SU-DHL-6 (cell line): Measurements from ENCODE around the gene CDH13.

ENCODE experiments used
- H2AFZ ChIP-seq: fragments of 200-600 bp; sonication (generic); 2 replicates; pipeline ENCODE4 v1.6.1; 2014; ENCODE audit warnings: low read depth, mild to moderate bottlenecking, moderate library complexity, mixed read lengths, antibody characterized with exemption, low read length; ENCODE audit not compliant: severe bottlenecking
- H3F3A ChIP-seq: fragments of 200-600 bp; shearing (Covaris generic); 2 replicates; pipeline ENCODE4 v1.6.0; 2016; ENCODE audit warnings: antibody characterized with exemption, mild to moderate bottlenecking; ENCODE audit not compliant: insufficient read depth
- H3K27ac ChIP-seq: fragments of 200-600 bp; sonication (generic); 2 replicates; pipeline ENCODE4 v1.5.1; 2016; ENCODE audit warnings: low read depth, mild to moderate bottlenecking, low read length, moderate library complexity, mixed read lengths
- H3K27me3 ChIP-seq: fragments of 200-600 bp; sonication (generic), shearing (Covaris generic); 2 replicates; pipeline ENCODE4 v1.6.0; 2014; ENCODE audit warnings: mild to moderate bottlenecking, low read length
- H3K36me3 ChIP-seq: fragments of 200-600 bp; sonication (generic); 2 replicates; pipeline ENCODE4 v1.6.1; 2014; ENCODE audit warnings: mild to moderate bottlenecking, low read length, mixed read lengths
- H3K4me2 ChIP-seq: fragments of 300-600, 200-600 bp; shearing (Covaris generic), sonication (generic); 2 replicates; pipeline ENCODE4 v1.6.0; 2014; ENCODE audit warnings: low read length, low read depth, mild to moderate bottlenecking; ENCODE audit not compliant: poor library complexity, severe bottlenecking
- H3K4me3 ChIP-seq: fragments of 200-600 bp; sonication (generic); 2 replicates; pipeline ENCODE4 v1.5.1; 2014; ENCODE audit warnings: antibody characterized with exemption, low read length, mild to moderate bottlenecking, mixed read lengths; ENCODE audit not compliant: insufficient read depth, poor library complexity, severe bottlenecking
- H3K79me2 ChIP-seq: fragments of 200-600 bp; sonication (generic); 2 replicates; pipeline ENCODE4 v1.6.1; 2014; ENCODE audit warnings: mild to moderate bottlenecking, low read length, moderate library complexity; ENCODE audit not compliant: insufficient read depth
- H3K9ac ChIP-seq: fragments of 200-600 bp; sonication (generic); 2 replicates; pipeline ENCODE4 v1.7.0; 2014; ENCODE audit warnings: mild to moderate bottlenecking, low read length
- H3K9me2 ChIP-seq: fragments of 200-600 bp; sonication (generic); replicated peaks from 2 replicates; pipeline ENCODE4 v1.6.1; 2014; ENCODE audit warnings: low read length; ENCODE audit not compliant: insufficient read depth
- H3K9me3 ChIP-seq: fragments of 200-600 bp; sonication (generic); 2 replicates; pipeline ENCODE4 v1.6.1; 2014; ENCODE audit warnings: low read length, mixed read lengths; ENCODE audit not compliant: insufficient read depth
- H4K20me1 ChIP-seq: fragments of 200-600 bp; sonication (generic); 2 replicates; pipeline ENCODE4 v1.6.1; 2014; ENCODE audit warnings: low read depth, mild to moderate bottlenecking, antibody characterized with exemption, low read length, moderate library complexity, mixed read lengths
- EZH2phosphoT487 ChIP-seq: fragments of 200-600 bp; sonication (generic), shearing (Covaris generic); conservative IDR thresholded peaks from 2 replicates; pipeline ENCODE4 v1.6.1; 2018; ENCODE audit warnings: mild to moderate bottlenecking, antibody characterized with exemption, low read length, moderate library complexity, mixed read lengths
- TF ChIP-seq, protein P1 (sequence below): fragments of 200-600 bp; sonication (generic); IDR thresholded peaks from one replicate; pipeline ENCODE4 v1.5.1; 2017; ENCODE audit warnings: antibody characterized with exemption, mild to moderate bottlenecking, low read length, moderate library complexity; ENCODE audit not compliant: insufficient read depth, poor library complexity, severe bottlenecking

CDH13 gene

DNA sequence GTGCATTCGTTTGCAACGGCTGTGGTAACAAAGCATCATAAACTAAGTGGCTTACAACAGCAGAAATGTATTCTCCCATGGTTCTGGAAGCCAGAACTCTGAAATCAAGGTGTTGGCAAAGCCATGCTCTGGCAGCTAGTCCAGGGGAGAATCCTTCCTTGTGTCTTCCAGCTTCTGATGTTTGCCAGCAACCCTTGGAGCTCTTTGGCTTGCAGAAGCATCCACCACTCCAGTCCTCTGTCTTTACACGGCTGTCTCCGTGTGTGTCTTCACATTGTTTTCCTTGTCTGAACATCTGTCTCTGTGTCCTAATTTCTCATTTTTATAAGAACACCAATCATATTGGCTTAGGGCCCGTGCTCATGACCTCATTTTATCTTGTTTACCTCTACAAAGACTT lies 915.7 kb downstream of the CDH13 start:
- no peaks in the 10 kb centered on the region for H4K20me1 ChIP-seq
- H3K9ac ChIP-seq: no peak overlapping the region
- H3K27ac ChIP-seq: no peak overlapping the region
- H3K9me3 ChIP-seq: no peaks in the 10 kb centered on the region
- H3K27me3 ChIP-seq: no peaks in the 10 kb centered on the region
- no peak overlapping the region for H3K4me2 ChIP-seq
- H3K79me2 ChIP-seq: no peaks in the 10 kb centered on the region
- no peaks in the 10 kb centered on the region for H3F3A ChIP-seq
- no peak overlapping the region for H3K4me3 ChIP-seq
- no peak overlapping the region for H2AFZ ChIP-seq
- TF ChIP-seq EZH2phosphoT487: no peak
- TF ChIP-seq, protein P1, sequence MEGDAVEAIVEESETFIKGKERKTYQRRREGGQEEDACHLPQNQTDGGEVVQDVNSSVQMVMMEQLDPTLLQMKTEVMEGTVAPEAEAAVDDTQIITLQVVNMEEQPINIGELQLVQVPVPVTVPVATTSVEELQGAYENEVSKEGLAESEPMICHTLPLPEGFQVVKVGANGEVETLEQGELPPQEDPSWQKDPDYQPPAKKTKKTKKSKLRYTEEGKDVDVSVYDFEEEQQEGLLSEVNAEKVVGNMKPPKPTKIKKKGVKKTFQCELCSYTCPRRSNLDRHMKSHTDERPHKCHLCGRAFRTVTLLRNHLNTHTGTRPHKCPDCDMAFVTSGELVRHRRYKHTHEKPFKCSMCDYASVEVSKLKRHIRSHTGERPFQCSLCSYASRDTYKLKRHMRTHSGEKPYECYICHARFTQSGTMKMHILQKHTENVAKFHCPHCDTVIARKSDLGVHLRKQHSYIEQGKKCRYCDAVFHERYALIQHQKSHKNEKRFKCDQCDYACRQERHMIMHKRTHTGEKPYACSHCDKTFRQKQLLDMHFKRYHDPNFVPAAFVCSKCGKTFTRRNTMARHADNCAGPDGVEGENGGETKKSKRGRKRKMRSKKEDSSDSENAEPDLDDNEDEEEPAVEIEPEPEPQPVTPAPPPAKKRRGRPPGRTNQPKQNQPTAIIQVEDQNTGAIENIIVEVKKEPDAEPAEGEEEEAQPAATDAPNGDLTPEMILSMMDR: no peak
- H3K9me2 ChIP-seq: no peaks in the 10 kb centered on the region
- no peaks in the 10 kb centered on the region for H3K36me3 ChIP-seq

DNA sequence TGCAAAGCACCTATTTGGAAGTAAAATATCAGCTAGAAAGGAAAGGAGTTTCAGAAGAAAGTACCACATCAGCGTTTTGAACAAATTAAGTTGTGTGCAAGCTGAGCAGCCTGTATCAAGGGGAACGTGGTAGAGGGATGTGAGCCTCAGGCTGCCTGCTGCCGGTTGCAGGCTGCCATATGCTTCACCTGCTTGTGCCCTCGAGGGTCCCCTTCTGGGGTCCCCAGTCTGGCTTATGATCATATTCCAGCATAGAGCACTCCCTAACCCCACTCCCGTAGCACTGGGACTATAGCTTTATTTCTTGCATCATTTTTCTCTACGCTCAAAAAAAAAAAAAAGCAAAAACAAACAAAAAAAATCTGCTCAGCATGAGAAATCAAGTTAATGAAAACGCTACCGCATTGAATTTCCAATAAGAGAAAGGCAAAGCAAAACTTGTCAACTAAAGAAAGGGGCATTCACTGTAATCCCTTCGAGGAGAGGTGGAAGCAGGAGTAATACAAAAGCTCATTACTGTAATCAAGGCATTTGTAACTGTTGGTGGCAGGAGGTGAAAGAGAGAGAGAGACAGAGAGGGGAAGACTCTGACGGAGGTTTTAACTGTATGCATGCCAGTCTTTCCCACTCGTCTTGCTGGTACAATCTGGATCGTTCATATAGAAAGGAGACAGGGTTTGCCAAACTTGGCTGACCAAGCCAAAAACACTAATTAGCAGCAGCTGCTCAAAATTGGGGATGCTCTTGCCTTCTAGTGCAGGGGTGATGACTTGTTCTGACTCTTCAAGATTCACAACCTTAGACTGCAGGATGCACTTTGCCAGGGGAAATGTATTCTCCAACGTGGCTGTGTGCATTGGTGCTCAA lies 922.8 kb downstream of the CDH13 start:
- H3K79me2 ChIP-seq: no peaks in the 10 kb centered on the region
- H3F3A ChIP-seq: no peaks in the 10 kb centered on the region
- H2AFZ ChIP-seq: no peak overlapping the region
- no peaks in the 10 kb centered on the region for H3K9me3 ChIP-seq
- no peak overlapping the region for H3K4me2 ChIP-seq
- H3K9ac ChIP-seq: no peak overlapping the region
- TF ChIP-seq, protein P1: no peak
- no peak for TF ChIP-seq EZH2phosphoT487
- no peaks in the 10 kb centered on the region for H4K20me1 ChIP-seq
- no peaks in the 10 kb centered on the region for H3K9me2 ChIP-seq
- H3K27me3 ChIP-seq: no peaks in the 10 kb centered on the region
- H3K4me3 ChIP-seq: no peak overlapping the region
- H3K27ac ChIP-seq: no peak overlapping the region
- H3K36me3 ChIP-seq: no peaks in the 10 kb centered on the region

DNA sequence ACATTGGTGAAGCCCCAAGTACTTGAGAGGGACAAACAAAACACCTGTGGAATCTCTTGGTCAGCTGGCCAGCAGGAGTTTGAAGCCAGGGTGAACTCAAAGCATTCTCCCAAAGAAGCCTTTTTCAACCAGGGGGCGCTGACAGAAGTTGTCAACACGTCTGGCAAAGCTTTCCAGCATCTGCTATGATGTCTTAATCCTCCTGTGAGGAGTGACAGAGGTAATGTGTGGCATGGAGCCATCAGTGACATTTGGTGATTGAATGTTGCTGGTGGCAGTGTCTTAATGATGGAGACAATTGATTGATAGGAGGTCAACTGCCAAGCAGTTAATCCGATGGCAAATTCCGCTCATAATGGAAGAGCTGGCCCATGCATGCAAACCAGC lies 923.4 kb downstream of the CDH13 start:
- H3F3A ChIP-seq: no peaks in the 10 kb centered on the region
- no peaks in the 10 kb centered on the region for H4K20me1 ChIP-seq
- TF ChIP-seq, protein P1: no peak
- TF ChIP-seq EZH2phosphoT487: no peak
- no peaks in the 10 kb centered on the region for H3K9me2 ChIP-seq
- H3K27ac ChIP-seq: no peak overlapping the region
- H3K27me3 ChIP-seq: no peaks in the 10 kb centered on the region
- H3K9ac ChIP-seq: no peak overlapping the region
- H3K4me3 ChIP-seq: no peak overlapping the region
- H2AFZ ChIP-seq: no peak overlapping the region
- H3K4me2 ChIP-seq: no peak overlapping the region
- no peaks in the 10 kb centered on the region for H3K9me3 ChIP-seq
- H3K36me3 ChIP-seq: no peaks in the 10 kb centered on the region
- H3K79me2 ChIP-seq: no peaks in the 10 kb centered on the region
